ENCODE data around the gene ZNF697.
"Not testable (repeated sequence)": the region's sequence is repeated elsewhere in the genome, so short reads cannot be mapped to it uniquely, and the experiment has no call there.

Gene ZNF697

GRCh38 chr1:119602789-119603188 is 45.3 kb downstream of the ZNF697 start:
- DNase-seq (ENCODE audit: low read depth) = not testable (repeated sequence)

GRCh38 chr1:119602169-119602568 is 45.9 kb downstream of the ZNF697 start:
- no peak for DNase-seq (ENCODE audit: low read depth)

- no peak for DNase-seq (ENCODE audit: low read depth)
Observed at GRCh38 chr1:119600976-119601375, 47.1 kb downstream of the ZNF697 start.

GRCh38 chr1:119600561-119600960 is 47.5 kb downstream of the ZNF697 start:
- no peak for DNase-seq (ENCODE audit: low read depth)

- no peak for DNase-seq (ENCODE audit: low read depth)
Observed at GRCh38 chr1:119595606-119596005, 52.5 kb downstream of the ZNF697 start.

- no peak for DNase-seq (ENCODE audit: low read depth)
Observed at GRCh38 chr1:119595168-119595567, 52.9 kb downstream of the ZNF697 start.

GRCh38 chr1:119594376-119594775 is 53.7 kb downstream of the ZNF697 start:
- no peak for DNase-seq (ENCODE audit: low read depth)

- DNase-seq (ENCODE audit: low read depth) = no peak
Observed at GRCh38 chr1:119593805-119594204, 54.3 kb downstream of the ZNF697 start.

GRCh38 chr1:119590393-119590792 is 57.7 kb downstream of the ZNF697 start:
- DNase-seq (ENCODE audit: low read depth) = no peak

GRCh38 chr1:119588621-119589020 is 59.4 kb downstream of the ZNF697 start:
- no peak for DNase-seq (ENCODE audit: low read depth)

- peak; percentile 34 for DNase-seq (ENCODE audit: low read depth)
Observed at GRCh38 chr1:119587341-119587740, 60.7 kb downstream of the ZNF697 start.

GRCh38 chr1:119585801-119586200 is 62.3 kb downstream of the ZNF697 start:
- not testable (repeated sequence) for DNase-seq (ENCODE audit: low read depth)

- peak; percentile 24 for DNase-seq (ENCODE audit: low read depth)
Observed at GRCh38 chr1:119582801-119583200, 65.3 kb downstream of the ZNF697 start.

- DNase-seq (ENCODE audit: low read depth) = not testable (repeated sequence)
Observed at GRCh38 chr1:119581076-119581475, 67.0 kb downstream of the ZNF697 start.

- DNase-seq (ENCODE audit: low read depth) = no peak
Observed at GRCh38 chr1:119573886-119574285, 74.2 kb downstream of the ZNF697 start.

GRCh38 chr1:119569930-119570622 is 78.0 kb downstream of the ZNF697 start:
- DNase-seq (ENCODE audit: low read depth) = not testable (repeated sequence)

Measured in fibroblast of gingiva (primary cell).